SK-N-SH treated with all-trans-retinoic acid at 6 μM for 48 hours (cell line): ENCODE results near the gene IL17RA.

Experiments used
- ATAC-seq: fragments of 200-7000 bp; cut with Tn5 transposase; 3 replicates; pipeline ENCODE4 v1.9.1; 2020; ENCODE audit warnings: mild to moderate bottlenecking, moderate library complexity
- ARNTL ChIP-seq: fragments of 450-650 bp; formaldehyde crosslinking; IDR thresholded peaks from 2 replicates; pipeline ENCODE4 v1.5.0; 2020; ENCODE audit warnings: low read depth, mild to moderate bottlenecking, moderate library complexity, borderline replicate concordance
- BACH2 ChIP-seq: fragments of 250-450 bp; sonication (Bioruptor Pico); IDR thresholded peaks from 2 replicates; pipeline ENCODE4 v1.9.0; 2021; ENCODE audit warnings: mild to moderate bottlenecking, borderline replicate concordance
- CSDC2 ChIP-seq: fragments of 250-450 bp; sonication (Bioruptor Pico); IDR thresholded peaks from 2 replicates; pipeline ENCODE4 v1.5.0; 2020; ENCODE audit warnings: mild to moderate bottlenecking, moderate library complexity
- CSRNP3 ChIP-seq: fragments of 250-450 bp; sonication (Bioruptor Pico); IDR thresholded peaks from 2 replicates; pipeline ENCODE4 v1.5.1; 2021; ENCODE audit warnings: mild to moderate bottlenecking, moderate library complexity
- ESRRG ChIP-seq: fragments of 250-450 bp; sonication (Bioruptor Pico); IDR thresholded peaks from 2 replicates; pipeline ENCODE4 v1.6.1; 2021; ENCODE audit warnings: mild to moderate bottlenecking
- GLIS3 ChIP-seq: fragments of 250-450 bp; sonication (Bioruptor Pico); IDR thresholded peaks from 2 replicates; pipeline ENCODE4 v1.5.0; 2020; ENCODE audit warnings: mild to moderate bottlenecking, moderate library complexity
- ISL1 ChIP-seq: fragments of 250-450 bp; sonication (Bioruptor Pico); IDR thresholded peaks from 2 replicates; pipeline ENCODE4 v2.1.2; 2022; ENCODE audit warnings: mild to moderate bottlenecking, moderate library complexity
- OSR1 ChIP-seq: fragments of 250-450 bp; sonication (Bioruptor Pico); IDR thresholded peaks from 2 replicates; pipeline ENCODE4 v1.8.0; 2022; ENCODE audit warnings: moderate library complexity, mild to moderate bottlenecking, inconsistent platforms
- PPARA ChIP-seq: fragments of 250-450 bp; sonication (Bioruptor Pico); IDR thresholded peaks from 2 replicates; pipeline ENCODE4 v1.5.0; 2020; ENCODE audit warnings: mild to moderate bottlenecking, borderline replicate concordance
- RARB ChIP-seq: fragments of 250-450 bp; sonication (Bioruptor Pico); IDR thresholded peaks from 2 replicates; pipeline ENCODE4 v1.8.0; 2021; ENCODE audit warnings: mild to moderate bottlenecking, moderate library complexity
- SNAI2 ChIP-seq: fragments of 250-450 bp; sonication (Bioruptor Pico); IDR thresholded peaks from 2 replicates; pipeline ENCODE4 v1.5.0; 2020; ENCODE audit warnings: mild to moderate bottlenecking, moderate library complexity
- TCF4 ChIP-seq: fragments of 250-450 bp; sonication (Bioruptor Pico); IDR thresholded peaks from 2 replicates; pipeline ENCODE4 v1.8.0; 2021; ENCODE audit warnings: mild to moderate bottlenecking, moderate library complexity, borderline replicate concordance
- TOX ChIP-seq: fragments of 250-450 bp; sonication (Bioruptor Pico); IDR thresholded peaks from 2 replicates; pipeline ENCODE4 v1.8.0; 2021; ENCODE audit warnings: mild to moderate bottlenecking, moderate library complexity, borderline replicate concordance
- TSHZ2 ChIP-seq: fragments of 250-450 bp; sonication (Bioruptor Pico); IDR thresholded peaks from 2 replicates; pipeline ENCODE4 v1.5.0; 2020; ENCODE audit warnings: mild to moderate bottlenecking, moderate library complexity
- ZC3H10 ChIP-seq: fragments of 250-450 bp; sonication (Bioruptor Pico); IDR thresholded peaks from 2 replicates; pipeline ENCODE4 v1.5.1; 2021; ENCODE audit warnings: mild to moderate bottlenecking, moderate library complexity
- ZFP3 ChIP-seq: fragments of 250-450 bp; sonication (Bioruptor Pico); IDR thresholded peaks from 2 replicates; pipeline ENCODE4 v1.5.0; 2020; ENCODE audit warnings: mild to moderate bottlenecking, moderate library complexity
- ZFP30 ChIP-seq: fragments of 450-650 bp; formaldehyde crosslinking; IDR thresholded peaks from 2 replicates; pipeline ENCODE4 v1.5.0; 2022; ENCODE audit warnings: mild to moderate bottlenecking, moderate library complexity
- ZNF565 ChIP-seq: fragments of 450-650 bp; formaldehyde crosslinking; conservative IDR thresholded peaks from 2 replicates; pipeline ENCODE4 v1.5.0; 2020; ENCODE audit warnings: low read depth, mild to moderate bottlenecking, moderate library complexity
- ZNF8 ChIP-seq: fragments of 450-650 bp; formaldehyde crosslinking; IDR thresholded peaks from 2 replicates; pipeline ENCODE4 v1.5.0; 2020; ENCODE audit warnings: mild to moderate bottlenecking, moderate library complexity
- TF ChIP-seq, protein P1 (sequence below): fragments of 250-450 bp; sonication (Bioruptor Pico); IDR thresholded peaks from 2 replicates; pipeline ENCODE4 v1.8.0; 2020; ENCODE audit warnings: mild to moderate bottlenecking, moderate library complexity, borderline replicate concordance
- TF ChIP-seq, protein P2 (sequence below): fragments of 250-450 bp; sonication (Bioruptor Pico); IDR thresholded peaks from 2 replicates; pipeline ENCODE4 v1.5.1; 2020; ENCODE audit warnings: low read depth, mild to moderate bottlenecking, moderate library complexity

Gene IL17RA

DNA sequence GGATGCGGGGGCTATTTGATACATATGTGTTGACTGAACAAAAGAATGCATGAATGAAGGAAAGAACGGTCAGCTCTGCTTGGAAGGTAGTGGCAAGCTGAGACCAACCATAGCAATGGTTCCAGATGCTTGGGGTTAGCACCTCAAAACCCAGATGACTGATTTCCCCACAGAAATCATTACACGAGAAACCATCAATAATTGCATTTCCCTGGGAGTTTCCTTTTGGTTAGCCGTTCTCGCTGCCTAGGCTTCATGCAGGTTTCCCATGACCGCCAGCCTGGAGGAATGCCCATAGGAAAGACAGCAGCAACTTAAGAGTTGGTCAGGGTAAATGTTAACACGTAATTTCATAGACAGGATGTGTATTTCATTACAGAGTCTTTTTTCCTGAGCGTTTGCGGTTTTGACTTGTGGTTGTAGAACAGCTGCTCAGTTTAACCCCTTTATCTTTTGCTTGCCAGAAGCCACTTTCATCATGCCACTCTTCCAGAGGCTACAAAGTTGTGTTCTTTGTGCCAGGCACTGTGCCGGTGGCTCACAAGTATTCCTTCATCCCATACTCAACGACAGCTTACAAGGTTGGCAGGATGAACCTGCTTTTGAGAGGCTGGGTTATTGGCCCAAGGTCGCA lies 2.8 kb downstream of the IL17RA start:
- TF ChIP-seq ZFP30: no peak
- ATAC-seq: no peak

DNA sequence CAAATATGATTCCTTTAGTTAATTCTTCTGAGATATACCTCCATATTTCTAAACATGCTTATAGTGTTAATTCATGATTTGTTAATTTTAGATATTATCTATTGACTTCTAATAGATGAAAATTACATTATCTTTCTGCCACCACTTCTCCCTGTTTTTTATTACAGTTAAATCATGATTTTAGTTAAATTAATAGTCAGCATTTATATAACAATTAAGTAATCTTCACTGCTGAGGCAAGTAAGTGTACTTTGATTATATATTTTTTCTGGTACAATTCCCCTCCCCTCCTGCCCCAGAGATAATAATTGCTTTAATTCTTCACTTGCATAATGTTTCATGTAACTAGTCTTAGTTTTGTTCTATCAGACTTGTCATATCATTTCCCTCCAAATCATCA lies 5.8 kb downstream of the IL17RA start:
- TF ChIP-seq CSRNP3 (CRISPR knock-in tag) (no peak), PPARA (CRISPR knock-in tag) (no peak), RARB (CRISPR knock-in tag) (no peak), TOX (CRISPR knock-in tag) (no peak), ISL1 (CRISPR knock-in tag) (no peak), TCF4 (CRISPR knock-in tag) (no peak), GLIS3 (no peak), BACH2 (CRISPR knock-in tag) (no peak), ZFP3 (no peak), ESRRG (no peak), TSHZ2 (CRISPR knock-in tag) (no peak), ARNTL (CRISPR knock-in tag) (no peak)
- TF ChIP-seq, protein P1, sequence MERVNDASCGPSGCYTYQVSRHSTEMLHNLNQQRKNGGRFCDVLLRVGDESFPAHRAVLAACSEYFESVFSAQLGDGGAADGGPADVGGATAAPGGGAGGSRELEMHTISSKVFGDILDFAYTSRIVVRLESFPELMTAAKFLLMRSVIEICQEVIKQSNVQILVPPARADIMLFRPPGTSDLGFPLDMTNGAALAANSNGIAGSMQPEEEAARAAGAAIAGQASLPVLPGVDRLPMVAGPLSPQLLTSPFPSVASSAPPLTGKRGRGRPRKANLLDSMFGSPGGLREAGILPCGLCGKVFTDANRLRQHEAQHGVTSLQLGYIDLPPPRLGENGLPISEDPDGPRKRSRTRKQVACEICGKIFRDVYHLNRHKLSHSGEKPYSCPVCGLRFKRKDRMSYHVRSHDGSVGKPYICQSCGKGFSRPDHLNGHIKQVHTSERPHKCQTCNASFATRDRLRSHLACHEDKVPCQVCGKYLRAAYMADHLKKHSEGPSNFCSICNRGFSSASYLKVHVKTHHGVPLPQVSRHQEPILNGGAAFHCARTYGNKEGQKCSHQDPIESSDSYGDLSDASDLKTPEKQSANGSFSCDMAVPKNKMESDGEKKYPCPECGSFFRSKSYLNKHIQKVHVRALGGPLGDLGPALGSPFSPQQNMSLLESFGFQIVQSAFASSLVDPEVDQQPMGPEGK (CRISPR knock-in tag): no peak
- ATAC-seq: no peak

DNA sequence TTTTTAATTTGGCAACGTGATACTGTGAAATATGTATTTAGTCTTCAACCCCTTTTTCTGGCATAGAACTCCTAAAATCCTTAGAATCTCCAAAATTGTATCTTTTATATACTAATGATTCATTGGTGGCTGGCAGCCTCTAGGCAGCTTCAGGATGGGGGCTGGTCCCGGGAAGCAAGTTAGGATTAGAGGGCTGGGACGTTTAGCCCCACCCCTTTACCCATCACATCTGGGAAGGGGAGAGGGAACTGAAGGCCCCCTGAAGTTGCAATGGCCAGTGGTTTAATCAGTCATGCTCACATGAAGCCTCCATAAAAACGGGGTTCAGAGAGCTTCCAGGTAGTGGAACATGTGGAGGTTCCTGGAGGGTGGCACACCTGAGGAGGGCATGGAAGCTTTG lies 7.1 kb downstream of the IL17RA start:
- TF ChIP-seq TSHZ2 (CRISPR knock-in tag) (no peak), ZFP30 (no peak)
- no peak for ATAC-seq

- ATAC-seq: no peak
- no peak for TF ChIP-seq OSR1 (CRISPR knock-in tag)
- no peak for TF ChIP-seq ZC3H10 (CRISPR knock-in tag)
- no peak for TF ChIP-seq ZFP30
- no peak for TF ChIP-seq ESRRG
- TF ChIP-seq, protein P2, sequence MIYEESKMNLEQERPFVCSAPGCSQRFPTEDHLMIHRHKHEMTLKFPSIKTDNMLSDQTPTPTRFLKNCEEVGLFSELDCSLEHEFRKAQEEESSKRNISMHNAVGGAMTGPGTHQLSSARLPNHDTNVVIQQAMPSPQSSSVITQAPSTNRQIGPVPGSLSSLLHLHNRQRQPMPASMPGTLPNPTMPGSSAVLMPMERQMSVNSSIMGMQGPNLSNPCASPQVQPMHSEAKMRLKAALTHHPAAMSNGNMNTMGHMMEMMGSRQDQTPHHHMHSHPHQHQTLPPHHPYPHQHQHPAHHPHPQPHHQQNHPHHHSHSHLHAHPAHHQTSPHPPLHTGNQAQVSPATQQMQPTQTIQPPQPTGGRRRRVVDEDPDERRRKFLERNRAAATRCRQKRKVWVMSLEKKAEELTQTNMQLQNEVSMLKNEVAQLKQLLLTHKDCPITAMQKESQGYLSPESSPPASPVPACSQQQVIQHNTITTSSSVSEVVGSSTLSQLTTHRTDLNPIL (CRISPR knock-in tag): no peak
- TF ChIP-seq ARNTL (CRISPR knock-in tag): no peak
- no peak for TF ChIP-seq ZNF565 (CRISPR knock-in tag)
- no peak for TF ChIP-seq ZFP3
- TF ChIP-seq TOX (CRISPR knock-in tag): no peak
- no peak for TF ChIP-seq SNAI2 (CRISPR knock-in tag)
- TF ChIP-seq GLIS3: no peak
- no peak for TF ChIP-seq BACH2 (CRISPR knock-in tag)
- no peak for TF ChIP-seq CSDC2 (CRISPR knock-in tag)
- TF ChIP-seq TCF4 (CRISPR knock-in tag): no peak
- TF ChIP-seq TSHZ2 (CRISPR knock-in tag): no peak
- no peak for TF ChIP-seq CSRNP3 (CRISPR knock-in tag)
- TF ChIP-seq ZNF8 (CRISPR knock-in tag): no peak
Observed at GRCh38 chr22:17093081-17093480, 8.3 kb downstream of the IL17RA start.
